ENCODE data around the gene BCS1L. TPM values are rescaled to one million over a fixed set of nuclear protein-coding genes. Genes with fewer than 3 reads are reported as not detected.

The BCS1L gene
- total and polyA plus RNA-seq, 2 of the 13 experiments (the other 11 are each of a cell fraction or from before 2014, with no cell fraction given) = 48.9 to 76.0 TPM

Other genes with a start within 250 kb of the BCS1L start
- gene VIL1, start 240.6 kb upstream of the BCS1L start, total RNA-seq (2016; rRNA removed; fragmentation: Illumina TruSeq; extraction: Trizol) = 301 and 337 TPM in 2 replicates
- gene VIL1, start 240.6 kb upstream of the BCS1L start, polyA plus RNA-seq (2011; rRNA removed) = 287 and 352 TPM in 2 replicates
- gene USP37, start 91.3 kb upstream of the BCS1L start, total RNA-seq (2016; rRNA removed; fragmentation: Illumina TruSeq; extraction: Trizol) = 30.6 and 36.2 TPM in 2 replicates
- 6.5 and 6.6 TPM in 2 replicates for gene USP37, start 91.3 kb upstream of the BCS1L start, polyA plus RNA-seq (2011; rRNA removed)
- 92.4 and 101 TPM in 2 replicates for gene CNOT9, start 90.8 kb upstream of the BCS1L start, total RNA-seq (2016; rRNA removed; fragmentation: Illumina TruSeq; extraction: Trizol)
- 71.0 and 82.6 TPM in 2 replicates for gene CNOT9, start 90.8 kb upstream of the BCS1L start, polyA plus RNA-seq (2011; rRNA removed)
- not detected in 2 replicates for gene PLCD4, start 51.8 kb upstream of the BCS1L start, total RNA-seq (2016; rRNA removed; fragmentation: Illumina TruSeq; extraction: Trizol)
- gene PLCD4, start 51.8 kb upstream of the BCS1L start, polyA plus RNA-seq (2011; rRNA removed) = 0.05 and 0.26 TPM in 2 replicates
- 10.4 and 11.4 TPM in 2 replicates for gene ZNF142, start 60 bp upstream of the BCS1L start, total RNA-seq (2016; rRNA removed; fragmentation: Illumina TruSeq; extraction: Trizol)
- gene ZNF142, start 60 bp upstream of the BCS1L start, polyA plus RNA-seq (2011; rRNA removed) = 4.8 and 5.9 TPM in 2 replicates
- 37.0 and 37.1 TPM in 2 replicates for gene RNF25, start 12.3 kb downstream of the BCS1L start, total RNA-seq (2016; rRNA removed; fragmentation: Illumina TruSeq; extraction: Trizol)
- 87.6 and 91.8 TPM in 2 replicates for gene RNF25, start 12.3 kb downstream of the BCS1L start, polyA plus RNA-seq (2011; rRNA removed)
- 17.6 and 45.9 TPM in 2 replicates for gene STK36, start 12.4 kb downstream of the BCS1L start, total RNA-seq (2016; rRNA removed; fragmentation: Illumina TruSeq; extraction: Trizol)
- 83.5 and 102 TPM in 2 replicates for gene STK36, start 12.4 kb downstream of the BCS1L start, polyA plus RNA-seq (2011; rRNA removed)
- 77.5 and 78.0 TPM in 2 replicates for gene TTLL4, start 51.2 kb downstream of the BCS1L start, total RNA-seq (2016; rRNA removed; fragmentation: Illumina TruSeq; extraction: Trizol)
- gene TTLL4, start 51.2 kb downstream of the BCS1L start, polyA plus RNA-seq (2011; rRNA removed) = 84.6 and 85.5 TPM in 2 replicates
- gene CYP27A1, start 122.5 kb downstream of the BCS1L start, total RNA-seq (2016; rRNA removed; fragmentation: Illumina TruSeq; extraction: Trizol) = 106 and 157 TPM in 2 replicates
- gene CYP27A1, start 122.5 kb downstream of the BCS1L start, polyA plus RNA-seq (2011; rRNA removed) = 266 and 314 TPM in 2 replicates
- gene PRKAG3, start 172.1 kb downstream of the BCS1L start, total RNA-seq (2016; rRNA removed; fragmentation: Illumina TruSeq; extraction: Trizol) = not detected in 2 replicates
- not detected in 2 replicates for gene PRKAG3, start 172.1 kb downstream of the BCS1L start, polyA plus RNA-seq (2011; rRNA removed)
- gene WNT6, start 200.1 kb downstream of the BCS1L start, total RNA-seq (2016; rRNA removed; fragmentation: Illumina TruSeq; extraction: Trizol) = 0.20 TPM in 1 of 2 replicates, not detected in the other
- gene WNT6, start 200.1 kb downstream of the BCS1L start, polyA plus RNA-seq (2011; rRNA removed) = 0.09 TPM in 1 of 2 replicates, not detected in the other
- not detected in 2 replicates for gene WNT10A, start 221.2 kb downstream of the BCS1L start, total RNA-seq (2016; rRNA removed; fragmentation: Illumina TruSeq; extraction: Trizol)
- gene WNT10A, start 221.2 kb downstream of the BCS1L start, polyA plus RNA-seq (2011; rRNA removed) = 0.03 TPM in 1 of 2 replicates, not detected in the other

Measured in HepG2 (cell line).